Stimulated activated CD8-positive, alpha-beta memory T cell treated with anti-CD3 and anti-CD28 coated beads, Interleukin-12 subunit alpha, Interleukin-12 subunit beta, amount 100 ng/mL, for 24 hours (primary cell): ENCODE data around the gene APBB2.
"Not testable (repeated sequence)": the region's sequence is repeated elsewhere in the genome, so short reads cannot be mapped to it uniquely, and the experiment has no call there.

ENCODE experiments used
- DNase-seq: peaks from one replicate; pipeline ENCODE4 v3.0.0-alpha.2; 2020; ENCODE audit errors: extremely low read depth

APBB2 gene

DNA sequence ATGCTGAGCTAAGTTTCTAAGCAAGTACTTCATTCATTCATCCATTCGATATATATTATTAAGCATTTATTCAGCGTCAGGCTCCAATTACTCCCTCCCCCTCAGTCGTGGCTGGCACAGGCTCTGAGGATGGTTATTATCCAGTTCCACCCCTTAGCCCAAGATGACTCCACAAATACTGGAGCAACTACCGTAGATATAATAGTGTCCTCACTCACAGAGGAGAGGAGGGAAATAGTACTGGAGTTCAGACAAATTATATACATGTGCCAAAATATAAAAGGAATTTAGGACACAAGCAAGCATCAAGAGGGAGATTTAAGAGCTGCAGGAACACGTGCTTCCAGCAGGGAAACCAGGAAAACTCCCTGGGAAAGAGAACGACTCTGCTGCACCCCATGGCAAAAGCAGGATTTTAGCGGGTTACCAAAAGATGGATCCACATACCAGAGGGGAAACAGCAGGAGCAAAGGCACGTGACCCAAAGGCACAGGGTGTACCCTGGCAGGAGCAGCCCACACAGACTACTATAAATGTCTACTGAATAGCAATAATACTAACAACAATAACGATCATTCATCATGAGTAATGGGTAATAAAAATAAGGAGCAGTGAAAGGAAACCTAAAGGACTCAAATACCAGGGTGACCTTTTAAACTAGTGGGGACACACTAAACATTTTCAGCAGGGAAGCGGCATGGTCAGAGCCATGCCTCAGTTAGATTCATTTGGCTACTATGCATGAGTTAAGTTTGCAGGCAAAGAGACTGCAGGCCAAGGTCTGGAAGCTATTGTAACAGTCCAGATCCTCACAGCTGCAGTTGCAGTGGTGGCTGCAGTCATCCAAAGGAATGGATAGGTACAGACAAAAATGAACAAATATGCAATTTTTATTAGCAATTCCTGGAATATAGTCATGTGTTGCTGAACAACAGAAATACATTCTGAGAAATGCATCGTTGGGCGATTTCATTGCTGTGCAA is 153.7 kb downstream of the APBB2 start:
- no peak for DNase-seq

- not testable (repeated sequence) for DNase-seq
Measured at GRCh38 chr4:41059411-41059810, 154.9 kb downstream of the APBB2 start.

GRCh38 chr4:41058426-41058825 is 155.9 kb downstream of the APBB2 start:
- DNase-seq: no peak

DNA sequence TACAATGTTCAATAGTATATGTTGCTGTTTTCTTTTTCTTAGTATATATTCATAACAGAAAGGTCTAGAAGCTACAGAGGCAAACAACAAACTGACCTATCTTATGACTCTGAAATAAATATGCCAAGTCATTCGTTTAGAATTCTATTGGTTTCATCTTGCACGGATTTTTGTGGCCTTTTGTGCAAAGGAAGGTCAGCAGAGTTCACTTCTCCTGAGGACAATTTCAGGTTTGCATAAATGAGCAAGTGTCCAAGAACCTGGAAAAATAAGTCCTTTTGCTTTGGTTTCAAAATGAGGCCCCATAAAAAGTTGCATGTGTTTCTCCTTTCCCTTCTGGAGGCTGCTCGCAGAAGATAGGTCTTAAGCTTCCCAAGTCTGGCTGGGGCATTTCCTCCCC is 156.9 kb downstream of the APBB2 start:
- no peak for DNase-seq

GRCh38 chr4:41052287-41052686 is 162.1 kb downstream of the APBB2 start:
- no peak for DNase-seq

DNA sequence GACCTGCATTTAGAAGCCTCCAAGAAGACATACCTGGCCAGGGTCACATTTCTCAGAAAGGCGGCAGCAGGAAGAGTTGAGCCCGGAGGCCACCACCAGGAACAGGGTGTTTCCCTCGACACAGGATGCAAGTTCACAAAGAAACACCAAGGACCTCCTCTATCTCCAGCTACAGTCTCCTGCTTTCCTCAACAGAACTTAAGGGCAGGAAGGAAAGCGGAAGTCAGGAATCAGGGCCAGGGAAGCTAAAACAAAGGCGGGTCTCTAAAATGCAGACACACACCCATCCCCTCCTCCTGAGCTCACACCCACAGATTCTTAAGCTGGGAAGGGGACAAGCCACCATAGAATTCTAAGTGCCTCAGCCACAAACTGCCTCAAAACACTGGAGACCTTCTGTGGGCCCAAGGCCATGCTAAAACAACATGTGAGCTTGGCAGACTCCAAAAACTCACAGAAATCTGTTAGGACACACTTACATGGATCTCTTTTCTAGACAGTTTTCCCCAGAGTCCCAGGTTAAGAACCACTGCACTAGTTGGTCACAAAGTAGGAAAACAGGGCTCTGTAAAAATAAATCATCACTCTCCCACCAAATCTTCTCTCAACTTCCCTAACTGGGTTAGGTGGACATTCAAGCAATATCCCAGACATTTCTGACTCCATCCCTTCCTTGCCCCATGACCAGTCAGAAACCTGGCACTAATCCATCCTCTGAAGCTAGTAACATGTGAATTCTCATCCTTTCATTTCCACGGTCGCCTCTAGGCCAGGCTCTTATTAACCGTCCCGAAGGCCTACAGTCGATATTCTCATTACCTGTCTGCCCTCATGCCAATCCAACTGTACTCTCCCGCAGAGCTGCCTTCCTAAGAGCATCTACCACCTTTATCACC is 163.2 kb downstream of the APBB2 start:
- no peak for DNase-seq

DNA sequence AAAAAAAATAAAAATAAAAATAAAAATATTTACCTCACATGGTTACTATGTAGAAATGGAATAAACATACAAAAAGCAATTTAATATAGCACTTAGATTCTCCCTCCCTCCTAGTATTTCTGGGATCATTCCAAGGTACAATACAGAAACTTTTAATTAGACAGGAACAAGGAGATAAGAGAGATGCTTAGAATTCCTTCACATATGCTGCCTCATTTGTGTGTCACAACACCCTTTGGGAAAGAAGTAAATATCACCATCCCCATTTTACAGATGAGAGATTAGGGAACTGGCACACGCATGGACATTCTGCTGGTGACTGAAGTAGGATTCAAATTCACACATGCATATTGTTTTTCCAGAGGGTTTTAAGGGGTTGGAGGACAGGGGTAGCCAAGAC is 164.2 kb downstream of the APBB2 start:
- no peak for DNase-seq

- not testable (repeated sequence) for DNase-seq
Measured at GRCh38 chr4:41049176-41049575, 165.2 kb downstream of the APBB2 start.

GRCh38 chr4:41044791-41045190 is 169.6 kb downstream of the APBB2 start:
- DNase-seq: no peak

DNA sequence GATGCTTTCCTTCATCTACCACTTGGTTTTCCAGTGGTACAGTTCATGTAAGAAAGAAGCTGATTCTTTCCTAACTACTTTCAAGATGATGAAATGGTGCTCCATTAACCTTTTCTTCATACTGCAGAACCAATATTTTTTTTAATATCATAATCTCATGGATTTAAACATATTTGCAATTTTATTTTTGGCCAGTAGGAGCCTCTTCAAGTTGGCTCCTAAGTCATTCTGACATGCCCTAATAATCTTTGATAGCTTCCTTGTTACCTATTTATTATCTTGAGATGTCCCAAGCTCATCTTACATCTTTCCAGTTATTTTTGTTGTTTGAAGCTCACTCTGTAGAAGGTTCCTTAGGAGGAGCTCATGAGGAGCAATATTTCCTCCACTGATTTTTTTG is 170.2 kb downstream of the APBB2 start:
- DNase-seq: no peak

- DNase-seq: no peak
Measured at GRCh38 chr4:41043465-41043864, 170.9 kb downstream of the APBB2 start.

- no peak for DNase-seq
Measured at GRCh38 chr4:41041551-41041950, 172.8 kb downstream of the APBB2 start.

- DNase-seq: no peak
Measured at GRCh38 chr4:41039317-41039716, 175.0 kb downstream of the APBB2 start.

DNA sequence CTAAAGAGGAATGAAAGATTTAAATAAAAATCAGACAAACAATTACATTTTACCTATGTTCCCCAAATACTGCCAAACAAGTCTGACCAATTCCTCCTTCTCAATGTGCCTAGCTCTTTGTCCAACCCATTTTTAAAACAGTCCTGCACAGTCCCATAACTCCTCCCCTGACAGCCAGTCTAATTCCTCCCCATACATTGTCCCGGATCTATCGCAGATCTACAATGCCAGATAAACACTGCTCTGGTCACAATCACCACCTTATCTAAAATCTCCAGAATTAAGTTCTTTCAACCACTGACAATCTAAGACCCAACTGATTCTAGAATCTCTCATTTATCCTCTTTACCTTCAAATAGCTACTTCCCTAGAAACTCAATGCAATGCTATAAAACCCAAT is 176.0 kb downstream of the APBB2 start:
- no peak for DNase-seq

GRCh38 chr4:41029098-41029497 is 185.2 kb downstream of the APBB2 start:
- no peak for DNase-seq

GRCh38 chr4:41028392-41029076 is 185.8 kb downstream of the APBB2 start:
- no peak for DNase-seq

- DNase-seq: no peak
Measured at GRCh38 chr4:41026971-41027370, 187.4 kb downstream of the APBB2 start.

DNA sequence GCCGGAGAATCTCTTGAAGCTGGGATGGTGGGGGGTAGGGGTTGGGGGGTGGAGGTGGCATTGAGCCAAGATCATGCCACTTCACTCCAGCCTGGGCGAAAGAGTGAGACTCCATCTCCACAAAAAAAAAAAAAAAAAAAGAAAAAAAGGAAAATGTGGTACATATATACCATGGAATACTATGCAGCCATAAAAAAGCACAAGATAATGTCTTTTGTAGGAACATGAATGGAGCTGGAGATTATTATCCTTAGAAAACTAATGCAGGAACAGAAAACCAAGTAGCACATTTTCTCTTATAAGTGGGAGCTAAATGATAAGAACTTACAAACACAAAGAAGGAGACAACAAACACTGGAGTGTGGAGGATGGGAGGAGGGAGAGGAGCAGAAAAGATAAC is 188.5 kb downstream of the APBB2 start:
- DNase-seq: no peak

GRCh38 chr4:41024556-41025491 is 189.5 kb downstream of the APBB2 start:
- no peak for DNase-seq

DNA sequence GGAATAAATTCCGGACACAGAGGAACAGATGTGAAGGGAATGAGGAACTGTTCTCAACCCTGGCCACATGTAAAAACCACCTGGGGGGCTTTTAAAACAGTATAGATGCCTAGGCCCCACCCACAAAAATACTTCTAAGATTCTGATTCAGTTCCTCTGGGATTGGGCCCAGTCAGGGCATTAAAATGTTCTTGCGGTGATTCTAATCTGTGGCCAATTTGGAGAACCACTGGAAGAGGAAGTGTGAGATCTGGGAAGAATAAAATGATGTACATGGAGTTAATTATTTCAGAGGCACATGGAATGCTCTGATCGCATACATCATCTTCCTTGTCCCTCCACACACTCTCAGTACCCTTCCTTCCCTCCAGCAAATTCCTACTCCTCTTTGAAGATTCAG is 192.2 kb downstream of the APBB2 start:
- no peak for DNase-seq
